ENCODE data around the gene CEL.
"Not testable (repeated sequence)": the region's sequence is repeated elsewhere in the genome, so short reads cannot be mapped to it uniquely, and the experiment has no call there.

CEL gene

DNA sequence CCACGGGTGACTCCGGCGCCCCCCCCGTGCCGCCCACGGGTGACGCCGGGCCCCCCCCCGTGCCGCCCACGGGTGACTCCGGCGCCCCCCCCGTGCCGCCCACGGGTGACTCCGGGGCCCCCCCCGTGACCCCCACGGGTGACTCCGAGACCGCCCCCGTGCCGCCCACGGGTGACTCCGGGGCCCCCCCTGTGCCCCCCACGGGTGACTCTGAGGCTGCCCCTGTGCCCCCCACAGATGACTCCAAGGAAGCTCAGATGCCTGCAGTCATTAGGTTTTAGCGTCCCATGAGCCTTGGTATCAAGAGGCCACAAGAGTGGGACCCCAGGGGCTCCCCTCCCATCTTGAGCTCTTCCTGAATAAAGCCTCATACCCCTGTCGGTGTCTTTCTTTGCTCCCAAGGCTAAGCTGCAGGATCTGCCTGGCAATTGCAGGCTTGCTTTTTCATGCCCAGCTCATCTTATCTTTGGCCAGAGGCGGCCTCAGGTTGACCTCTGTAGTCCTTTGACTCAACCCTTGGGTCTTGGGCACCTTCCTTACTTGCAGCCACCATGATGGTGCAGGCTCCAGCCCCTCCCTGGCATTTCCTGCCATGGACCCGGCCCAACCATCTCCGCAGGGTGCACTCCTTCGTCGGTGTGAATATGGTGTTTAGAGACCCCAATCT, 9.8 kb downstream of the CEL start:
- Histone ChIP-seq H3K36me3 (ENCODE audit: insufficient read depth, insufficient read length, low read length) (peaks cover 20% of the 10 kb centered on the region), H3K4me1 (ENCODE audit: insufficient read depth, insufficient read length) (peaks cover 3% of the 10 kb centered on the region), H3K4me3 (ENCODE audit: insufficient read length, low read depth) (no peak overlapping the region), H3K9ac (ENCODE audit: insufficient read length, low read depth) (no peak overlapping the region), H3K27me3 (ENCODE audit: insufficient read depth, insufficient read length) (no peaks in the 10 kb centered on the region), H3K9me3 (ENCODE audit: insufficient read depth, low read length) (no peaks in the 10 kb centered on the region)
- DNase-seq (ENCODE audit: low read depth, low spot score): no peak
- TF ChIP-seq ZNF274 (IDR thresholded peaks at IDR 0.05; ENCODE audit: low read depth, low read length): no peak
- TF ChIP-seq YY1 (IDR thresholded peaks at IDR 0.05; ENCODE audit: insufficient read depth, insufficient read length): no peak
- no peak for TF ChIP-seq SUZ12 (IDR thresholded peaks at IDR 0.05; ENCODE audit: extremely low read depth, insufficient read depth, insufficient read length)

DNA sequence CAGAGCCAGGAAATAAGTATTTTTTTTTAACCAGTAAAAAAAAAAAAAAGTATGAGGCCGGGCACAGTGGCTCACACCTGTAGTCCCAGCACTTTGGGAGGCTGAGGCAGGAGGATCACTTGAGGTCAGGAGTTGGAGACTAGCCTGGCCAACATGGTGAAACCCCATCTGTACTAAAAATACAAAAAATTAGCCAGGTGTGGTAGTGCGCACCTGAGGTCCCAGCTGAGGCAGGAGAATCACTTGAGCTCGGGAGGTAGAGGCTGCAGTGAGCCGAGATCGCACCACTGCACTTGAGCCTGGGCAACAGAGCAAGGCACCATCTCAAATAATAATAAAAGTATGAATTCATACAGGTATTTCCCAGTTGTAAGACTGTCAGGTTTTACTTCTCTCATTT, 10.4 kb downstream of the CEL start:
- H3K27me3 ChIP-seq (ENCODE audit: insufficient read depth, insufficient read length); H3K9me3 ChIP-seq (ENCODE audit: insufficient read depth, low read length); H3K4me1 ChIP-seq (ENCODE audit: insufficient read depth, insufficient read length); H3K4me3 ChIP-seq (ENCODE audit: insufficient read length, low read depth); H3K9ac ChIP-seq (ENCODE audit: insufficient read length, low read depth); DNase-seq (ENCODE audit: low read depth, low spot score): not testable (repeated sequence)
- H3K36me3 ChIP-seq (ENCODE audit: insufficient read depth, insufficient read length, low read length): peaks cover 16% of the 10 kb centered on the region

DNA sequence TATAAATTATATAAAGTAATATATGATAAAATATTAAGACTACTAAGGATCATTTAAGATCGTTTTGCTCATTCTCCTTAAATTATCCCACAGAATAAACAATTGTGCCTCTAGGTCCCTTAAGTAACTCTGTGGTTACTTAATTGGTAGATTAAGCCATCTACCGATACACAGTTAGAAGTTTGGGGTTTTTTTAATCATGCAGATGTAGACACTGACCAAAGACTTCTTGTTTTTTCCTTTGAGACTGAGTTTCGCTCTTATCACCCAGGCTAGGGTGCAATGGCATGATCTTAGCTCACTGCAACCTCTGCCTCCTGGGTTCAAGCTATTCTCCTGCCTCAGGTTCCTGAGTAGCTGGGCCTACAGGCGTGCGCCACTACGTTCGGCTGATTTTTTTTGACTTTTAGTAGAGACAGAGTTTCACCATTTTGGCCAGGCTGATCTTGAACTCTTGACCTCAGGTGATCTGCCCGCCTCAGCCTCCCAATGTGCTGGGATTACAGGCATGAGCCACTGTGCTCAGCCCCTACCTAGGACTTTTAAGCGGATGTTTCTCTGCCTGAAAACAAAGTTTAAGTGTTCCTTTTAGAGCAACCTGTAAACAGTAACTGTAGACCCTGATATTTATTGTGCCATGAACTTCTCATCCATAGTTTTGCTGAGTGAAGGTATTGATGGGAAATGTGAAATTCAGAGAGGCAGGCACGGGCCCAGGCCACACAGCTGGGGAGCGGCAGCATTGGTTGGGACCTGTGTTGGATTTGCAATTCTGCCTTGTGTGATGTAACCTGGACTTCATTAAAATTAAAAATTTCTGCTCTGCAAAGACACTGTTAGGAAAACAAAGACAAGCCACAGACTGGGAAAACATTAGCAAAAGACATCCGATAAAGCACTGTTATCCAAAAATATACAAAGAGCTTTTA, 11.6 kb downstream of the CEL start:
- no peaks in the 10 kb centered on the region for H3K9me3 ChIP-seq (ENCODE audit: insufficient read depth, low read length)
- TF ChIP-seq SUZ12 (IDR thresholded peaks at IDR 0.05; ENCODE audit: extremely low read depth, insufficient read depth, insufficient read length): no peak
- no peak for TF ChIP-seq YY1 (IDR thresholded peaks at IDR 0.05; ENCODE audit: insufficient read depth, insufficient read length)
- no peak for TF ChIP-seq ZNF274 (IDR thresholded peaks at IDR 0.05; ENCODE audit: low read depth, low read length)
- DNase-seq (ENCODE audit: low read depth, low spot score): no peak
- no peak overlapping the region for H3K9ac ChIP-seq (ENCODE audit: insufficient read length, low read depth)
- H3K27me3 ChIP-seq (ENCODE audit: insufficient read depth, insufficient read length): no peaks in the 10 kb centered on the region
- no peak overlapping the region for H3K4me3 ChIP-seq (ENCODE audit: insufficient read length, low read depth)
- no peaks in the 10 kb centered on the region for H3K4me1 ChIP-seq (ENCODE audit: insufficient read depth, insufficient read length)
- peaks cover 10% of the 10 kb centered on the region for H3K36me3 ChIP-seq (ENCODE audit: insufficient read depth, insufficient read length, low read length)

DNA sequence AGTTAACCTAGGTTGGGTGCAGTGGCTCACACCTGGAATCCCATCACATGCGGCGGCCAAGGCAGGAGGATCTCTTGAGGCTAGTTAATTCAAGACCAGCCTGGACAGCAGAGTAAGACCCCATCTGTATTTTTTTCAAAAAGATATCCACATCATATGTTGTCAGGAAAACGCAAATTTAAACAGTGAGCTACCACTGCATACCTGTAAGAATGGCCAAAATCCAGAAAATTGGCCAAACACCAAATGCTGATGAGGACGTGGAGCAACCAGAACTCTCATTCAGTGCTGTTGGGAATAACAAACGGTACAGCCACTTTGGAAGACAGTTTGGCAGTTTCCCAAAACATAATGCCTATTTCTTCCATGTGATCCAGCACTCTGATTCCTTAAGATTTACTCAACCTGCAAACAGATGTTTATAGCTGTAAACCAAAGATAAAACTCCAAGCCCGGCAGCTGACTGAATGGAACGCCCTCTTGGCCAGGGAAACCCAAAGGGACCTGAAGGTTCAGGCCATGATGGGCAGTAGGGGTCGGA, 12.4 kb downstream of the CEL start:
- H3K36me3 ChIP-seq (ENCODE audit: insufficient read depth, insufficient read length, low read length): peaks cover 10% of the 10 kb centered on the region
- TF ChIP-seq ZNF274 (IDR thresholded peaks at IDR 0.05; ENCODE audit: low read depth, low read length): no peak
- TF ChIP-seq SUZ12 (IDR thresholded peaks at IDR 0.05; ENCODE audit: extremely low read depth, insufficient read depth, insufficient read length): no peak
- TF ChIP-seq YY1 (IDR thresholded peaks at IDR 0.05; ENCODE audit: insufficient read depth, insufficient read length): no peak
- DNase-seq (ENCODE audit: low read depth, low spot score): no peak
- no peaks in the 10 kb centered on the region for H3K27me3 ChIP-seq (ENCODE audit: insufficient read depth, insufficient read length)
- H3K9ac ChIP-seq (ENCODE audit: insufficient read length, low read depth): no peak overlapping the region
- H3K4me1 ChIP-seq (ENCODE audit: insufficient read depth, insufficient read length): no peaks in the 10 kb centered on the region
- no peak overlapping the region for H3K4me3 ChIP-seq (ENCODE audit: insufficient read length, low read depth)
- no peaks in the 10 kb centered on the region for H3K9me3 ChIP-seq (ENCODE audit: insufficient read depth, low read length)

GRCh38 chr9:133075925-133076630, 14.3 kb downstream of the CEL start:
- H3K4me1 ChIP-seq (ENCODE audit: insufficient read depth, insufficient read length): peaks cover 5% of the 10 kb centered on the region
- no peaks in the 10 kb centered on the region for H3K9me3 ChIP-seq (ENCODE audit: insufficient read depth, low read length)
- no peak for DNase-seq (ENCODE audit: low read depth, low spot score)
- no peaks in the 10 kb centered on the region for H3K27me3 ChIP-seq (ENCODE audit: insufficient read depth, insufficient read length)
- H3K36me3 ChIP-seq (ENCODE audit: insufficient read depth, insufficient read length, low read length): peaks cover 5% of the 10 kb centered on the region
- no peak overlapping the region for H3K9ac ChIP-seq (ENCODE audit: insufficient read length, low read depth)
- no peak overlapping the region for H3K4me3 ChIP-seq (ENCODE audit: insufficient read length, low read depth)
- no peak for TF ChIP-seq ZNF274 (IDR thresholded peaks at IDR 0.05; ENCODE audit: low read depth, low read length)
- no peak for TF ChIP-seq YY1 (IDR thresholded peaks at IDR 0.05; ENCODE audit: insufficient read depth, insufficient read length)
- no peak for TF ChIP-seq SUZ12 (IDR thresholded peaks at IDR 0.05; ENCODE audit: extremely low read depth, insufficient read depth, insufficient read length)

GRCh38 chr9:133076691-133077090, 14.9 kb downstream of the CEL start:
- H3K4me3 ChIP-seq (ENCODE audit: insufficient read length, low read depth): no peak overlapping the region
- TF ChIP-seq YY1 (IDR thresholded peaks at IDR 0.05; ENCODE audit: insufficient read depth, insufficient read length): no peak
- no peak for TF ChIP-seq SUZ12 (IDR thresholded peaks at IDR 0.05; ENCODE audit: extremely low read depth, insufficient read depth, insufficient read length)
- no peak for TF ChIP-seq ZNF274 (IDR thresholded peaks at IDR 0.05; ENCODE audit: low read depth, low read length)
- no peak overlapping the region for H3K9ac ChIP-seq (ENCODE audit: insufficient read length, low read depth)
- peaks cover 7% of the 10 kb centered on the region for H3K4me1 ChIP-seq (ENCODE audit: insufficient read depth, insufficient read length)
- no peaks in the 10 kb centered on the region for H3K9me3 ChIP-seq (ENCODE audit: insufficient read depth, low read length)
- H3K36me3 ChIP-seq (ENCODE audit: insufficient read depth, insufficient read length, low read length): peaks cover 3% of the 10 kb centered on the region
- H3K27me3 ChIP-seq (ENCODE audit: insufficient read depth, insufficient read length): no peaks in the 10 kb centered on the region
- DNase-seq (ENCODE audit: low read depth, low spot score): no peak

DNA sequence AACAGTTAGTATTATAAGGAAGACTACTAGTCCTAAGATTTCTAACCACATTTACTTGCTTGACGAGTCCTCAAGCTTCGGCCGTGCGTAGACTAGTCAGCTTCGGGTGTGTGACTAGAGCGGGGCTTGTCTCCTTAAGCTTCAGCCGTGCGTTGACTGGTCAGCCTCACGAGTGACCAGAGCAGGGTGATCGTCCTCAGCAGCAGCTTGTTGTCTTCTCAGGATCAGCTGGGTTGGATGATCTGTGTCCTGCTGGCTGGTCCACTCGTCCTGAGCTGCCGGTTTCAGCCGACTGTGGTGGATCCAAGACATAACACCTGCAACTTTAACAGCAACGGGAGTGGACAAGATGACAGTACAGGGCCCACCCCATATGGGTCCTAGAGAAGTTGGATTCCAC, 16.7 kb downstream of the CEL start:
- H3K36me3 ChIP-seq (ENCODE audit: insufficient read depth, insufficient read length, low read length): no peaks in the 10 kb centered on the region
- no peak for TF ChIP-seq ZNF274 (IDR thresholded peaks at IDR 0.05; ENCODE audit: low read depth, low read length)
- no peaks in the 10 kb centered on the region for H3K9me3 ChIP-seq (ENCODE audit: insufficient read depth, low read length)
- no peak for DNase-seq (ENCODE audit: low read depth, low spot score)
- H3K9ac ChIP-seq (ENCODE audit: insufficient read length, low read depth): no peak overlapping the region
- H3K27me3 ChIP-seq (ENCODE audit: insufficient read depth, insufficient read length): no peaks in the 10 kb centered on the region
- H3K4me1 ChIP-seq (ENCODE audit: insufficient read depth, insufficient read length): peaks cover 8% of the 10 kb centered on the region
- H3K4me3 ChIP-seq (ENCODE audit: insufficient read length, low read depth): no peak overlapping the region
